H1 (cell line): Measurements from ENCODE around the gene ZFP82. TPM values are rescaled to one million over a fixed set of nuclear protein-coding genes. Genes with fewer than 3 reads are reported as not detected.

Experiments
- EGR1 ChIP-seq: IDR thresholded peaks from 2 replicates; pipeline ENCODE4 v1.6.1; 2011; ENCODE audit warnings: low read depth, low read length, borderline replicate concordance
- KDM4A ChIP-seq: IDR thresholded peaks from one replicate; pipeline ENCODE4 v1.7.1; 2012; ENCODE audit warnings: low read depth, mild to moderate bottlenecking, moderate library complexity, low read length, inconsistent platforms; ENCODE audit not compliant: severe bottlenecking
- POLR2AphosphoS5 ChIP-seq: IDR thresholded peaks from 2 replicates; pipeline ENCODE4 v1.6.1; 2011; ENCODE audit warnings: low read depth, low read length
- SIRT6 ChIP-seq: IDR thresholded peaks from one replicate; pipeline ENCODE4 v1.7.1; 2012; ENCODE audit warnings: low read length, inconsistent platforms
- polyA plus RNA-seq, 7 experiments: library from polyadenylated mRNA; depleted of rRNA in 3 of 7; stranded (reverse) in 5 of 7; unstranded in 2 of 7; fragments of >200 nt in 5 of 7; fragments of 200-250 nt in 2 of 7; gene quantifications; 1 replicate in 5 of 7; 2 replicates in 1 of 7; 4 replicates in 1 of 7; pipeline versions ENCODE4 v1.2.1 to v1.2.3, GENCODE V29; 2011 to 2013; ENCODE audit warnings: missing spikeins in 2 of 7, mixed read lengths in 2 of 7
- total RNA-seq: library from RNA; stranded (reverse); fragmentation: NEBNext Ultra II Directional; extraction: Animal tissue kit (Norgen Biotek cat#: 25700); gene quantifications from 2 replicates; pipeline ENCODE4 v1.2.1, GENCODE V29; 2021
- TF ChIP-seq, protein P1 (sequence below), 3 experiments: IDR thresholded peaks; 1 replicate in 2 of 3; 2 replicates in 1 of 3; pipeline versions ENCODE4 v1.5.1 to v1.6.1; 2011; ENCODE audit warnings: low read length in 3 of 3, mild to moderate bottlenecking in 3 of 3, inconsistent platforms in 2 of 3, low read depth in 1 of 3, moderate library complexity in 1 of 3; ENCODE audit not compliant: insufficient read depth in 1 of 3; ENCODE audit errors: control extremely low read depth in 1 of 3

Gene ZFP82
- total and polyA plus RNA-seq, 2 of the 8 experiments (the other 6 are each of a cell fraction or from before 2014, with no cell fraction given): 4.8 to 16.5 TPM

DNA sequence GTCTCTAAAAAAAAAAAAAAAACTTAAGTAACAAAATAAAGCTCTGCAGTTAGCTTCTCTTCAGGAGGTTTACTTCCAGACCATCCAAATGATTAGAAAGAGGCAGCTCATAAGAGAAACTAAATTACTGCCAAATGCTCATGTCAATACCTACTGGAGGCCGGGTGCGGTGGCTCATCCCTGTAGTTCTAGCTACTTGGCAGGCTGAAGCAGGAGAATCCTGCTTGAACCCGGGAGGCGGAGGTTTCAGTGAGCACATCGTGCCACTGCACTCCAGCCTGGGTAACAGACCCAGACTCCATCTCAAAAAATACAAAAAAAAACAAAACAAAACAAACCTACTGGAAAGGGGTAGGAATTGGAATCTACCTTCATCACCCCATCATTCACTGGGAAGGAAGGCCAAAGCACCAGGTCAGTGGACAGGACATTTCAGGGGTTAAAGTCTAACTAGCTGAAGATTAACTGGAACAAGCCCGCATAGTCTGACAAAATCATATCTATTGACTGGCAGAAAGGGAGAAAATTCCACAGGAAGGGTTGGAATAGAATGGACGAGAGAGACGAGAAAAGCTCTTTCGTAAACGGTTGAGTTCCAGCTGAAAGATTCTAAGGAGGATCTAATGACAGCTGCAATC, 40.8 kb downstream of the ZFP82 start (continued):
- TF ChIP-seq, protein P1, sequence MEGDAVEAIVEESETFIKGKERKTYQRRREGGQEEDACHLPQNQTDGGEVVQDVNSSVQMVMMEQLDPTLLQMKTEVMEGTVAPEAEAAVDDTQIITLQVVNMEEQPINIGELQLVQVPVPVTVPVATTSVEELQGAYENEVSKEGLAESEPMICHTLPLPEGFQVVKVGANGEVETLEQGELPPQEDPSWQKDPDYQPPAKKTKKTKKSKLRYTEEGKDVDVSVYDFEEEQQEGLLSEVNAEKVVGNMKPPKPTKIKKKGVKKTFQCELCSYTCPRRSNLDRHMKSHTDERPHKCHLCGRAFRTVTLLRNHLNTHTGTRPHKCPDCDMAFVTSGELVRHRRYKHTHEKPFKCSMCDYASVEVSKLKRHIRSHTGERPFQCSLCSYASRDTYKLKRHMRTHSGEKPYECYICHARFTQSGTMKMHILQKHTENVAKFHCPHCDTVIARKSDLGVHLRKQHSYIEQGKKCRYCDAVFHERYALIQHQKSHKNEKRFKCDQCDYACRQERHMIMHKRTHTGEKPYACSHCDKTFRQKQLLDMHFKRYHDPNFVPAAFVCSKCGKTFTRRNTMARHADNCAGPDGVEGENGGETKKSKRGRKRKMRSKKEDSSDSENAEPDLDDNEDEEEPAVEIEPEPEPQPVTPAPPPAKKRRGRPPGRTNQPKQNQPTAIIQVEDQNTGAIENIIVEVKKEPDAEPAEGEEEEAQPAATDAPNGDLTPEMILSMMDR (IDR thresholded peaks at IDR 0.05; ENCODE audit: control extremely low read depth in 1 of 3, insufficient read depth in 1 of 3, low read depth in 1 of 3, low read length in 3 of 3): no peak
- TF ChIP-seq KDM4A: no peak
- TF ChIP-seq EGR1: no peak
- TF ChIP-seq SIRT6: no peak
- TF ChIP-seq POLR2AphosphoS5: no peak
